HepG2 (cell line): Measurements from ENCODE around the gene TBC1D4. TPM values are rescaled to one million over a fixed set of nuclear protein-coding genes. Genes with fewer than 3 reads are reported as not detected.

ENCODE experiments used
- ARID2 ChIP-seq: sonication (generic); formaldehyde crosslinking; IDR thresholded peaks from 2 replicates; pipeline ENCODE4 v1.8.1; 2022; ENCODE audit warnings: mild to moderate bottlenecking, missing genetic modification reagents, borderline replicate concordance
- ARNTL ChIP-seq: sonication (generic); formaldehyde crosslinking; IDR thresholded peaks from 2 replicates; pipeline ENCODE4 v1.4.0; 2020; ENCODE audit warnings: mild to moderate bottlenecking, missing genetic modification reagents
- BCL6 ChIP-seq: IDR thresholded peaks from 2 replicates; pipeline ENCODE4 v1.6.1; 2016; ENCODE audit warnings: missing genetic modification reagents, missing compliant biosample characterization
- DBP ChIP-seq: sonication (generic); formaldehyde crosslinking; IDR thresholded peaks from 2 replicates; pipeline ENCODE4 v1.4.0; 2020; ENCODE audit warnings: missing genetic modification reagents; ENCODE audit errors: not compliant biosample characterization
- DMAP1 ChIP-seq: IDR thresholded peaks from 2 replicates; pipeline ENCODE4 v1.6.1; 2016
- DZIP1 ChIP-seq: sonication (generic); formaldehyde crosslinking; IDR thresholded peaks from 2 replicates; pipeline ENCODE4 v1.5.0; 2020; ENCODE audit warnings: mild to moderate bottlenecking, missing genetic modification reagents
- FOXJ3 ChIP-seq: sonication (generic); formaldehyde crosslinking; IDR thresholded peaks from 2 replicates; pipeline ENCODE4 v1.4.0; 2020; ENCODE audit warnings: missing genetic modification reagents, mild to moderate bottlenecking, borderline replicate concordance
- GLI4 ChIP-seq: sonication (generic); formaldehyde crosslinking; IDR thresholded peaks from 2 replicates; pipeline ENCODE4 v1.5.1; 2020; ENCODE audit warnings: missing genetic modification reagents, mild to moderate bottlenecking, moderate library complexity, borderline replicate concordance
- GMEB2 ChIP-seq: IDR thresholded peaks from 2 replicates; pipeline ENCODE4 v1.6.1; 2016; ENCODE audit warnings: missing biosample characterization, missing genetic modification reagents, low read depth
- HNF4A ChIP-seq: sonication (generic); formaldehyde crosslinking; IDR thresholded peaks from 2 replicates; pipeline ENCODE4 v1.4.0; 2020; ENCODE audit warnings: missing genetic modification reagents
- LCORL ChIP-seq, 2 experiments: fragments of 450-650 bp in 1 of 2; sonication (generic) in 1 of 2; formaldehyde crosslinking in 1 of 2; IDR thresholded peaks; 2 replicates each; pipeline versions ENCODE4 v1.5.0 to v1.6.1; 2017 to 2020; ENCODE audit warnings: antibody characterized with exemption in 1 of 2, missing genetic modification reagents in 1 of 2
- MED1 ChIP-seq: sonication (generic); formaldehyde crosslinking; IDR thresholded peaks from 2 replicates; pipeline ENCODE4 v1.4.0; 2020; ENCODE audit warnings: missing genetic modification reagents
- MXD1 ChIP-seq: sonication (generic); formaldehyde crosslinking; IDR thresholded peaks from 2 replicates; pipeline ENCODE4 v1.4.0; 2020; ENCODE audit warnings: mild to moderate bottlenecking, missing genetic modification reagents
- NFE2L1 ChIP-seq: sonication (generic); formaldehyde crosslinking; IDR thresholded peaks from 2 replicates; pipeline ENCODE4 v1.4.0; 2020; ENCODE audit warnings: missing genetic modification reagents, mild to moderate bottlenecking, borderline replicate concordance
- NFIC ChIP-seq: IDR thresholded peaks from 2 replicates; pipeline ENCODE4 v1.6.1; 2012; ENCODE audit warnings: mild to moderate bottlenecking, low read length, inconsistent platforms
- NR2F1 ChIP-seq, 2 experiments: fragments of 450-650 bp in 1 of 2; formaldehyde crosslinking in 1 of 2; IDR thresholded peaks; 2 replicates each; pipeline versions ENCODE4 v1.5.0 to v1.6.1; 2016 to 2020; ENCODE audit warnings: mild to moderate bottlenecking in 1 of 2, missing compliant biosample characterization in 1 of 2, missing genetic modification reagents in 1 of 2, moderate library complexity in 1 of 2
- PPARG ChIP-seq: conservative IDR thresholded peaks from 2 replicates; pipeline ENCODE4 v1.6.1; 2016; ENCODE audit warnings: missing biosample characterization, missing genetic modification reagents
- TGIF2 ChIP-seq: IDR thresholded peaks from 2 replicates; pipeline ENCODE4 v1.6.1; 2016; ENCODE audit warnings: control low read depth, missing compliant biosample characterization
- ZBTB37 ChIP-seq: sonication (generic); formaldehyde crosslinking; IDR thresholded peaks from 2 replicates; pipeline ENCODE4 v1.4.0; 2020; ENCODE audit warnings: mild to moderate bottlenecking, missing genetic modification reagents
- ZBTB7B ChIP-seq: sonication (generic); formaldehyde crosslinking; IDR thresholded peaks from 2 replicates; pipeline ENCODE4 v1.4.0; 2020; ENCODE audit warnings: missing genetic modification reagents
- ZMYM4 ChIP-seq: sonication (generic); formaldehyde crosslinking; IDR thresholded peaks from 2 replicates; pipeline ENCODE4 v1.8.1; 2023; ENCODE audit warnings: mild to moderate bottlenecking, missing genetic modification reagents
- ZNF317 ChIP-seq: sonication (generic); formaldehyde crosslinking; IDR thresholded peaks from 2 replicates; pipeline ENCODE4 v1.5.0; 2020; ENCODE audit warnings: mild to moderate bottlenecking, missing genetic modification reagents
- ZNF33B ChIP-seq: sonication (generic); formaldehyde crosslinking; IDR thresholded peaks from 2 replicates; pipeline ENCODE4 v1.5.1; 2020; ENCODE audit warnings: mild to moderate bottlenecking, missing genetic modification reagents
- ZNF746 ChIP-seq: sonication (generic); formaldehyde crosslinking; IDR thresholded peaks from 2 replicates; pipeline ENCODE4 v1.8.0; 2022; ENCODE audit warnings: mild to moderate bottlenecking, missing genetic modification reagents
- ZNF75D ChIP-seq: sonication (generic); formaldehyde crosslinking; IDR thresholded peaks from 2 replicates; pipeline ENCODE4 v1.8.1; 2023; ENCODE audit warnings: missing genetic modification reagents, mild to moderate bottlenecking, borderline replicate concordance
- polyA plus RNA-seq, 8 experiments: library from polyadenylated mRNA; depleted of rRNA in 3 of 8; stranded (reverse) in 7 of 8; unstranded in 1 of 8; fragments of >200 nt; fragmentation: Illumina TruSeq in 4 of 8; extraction: Trizol in 4 of 8; gene quantifications; 2 replicates each; pipeline versions ENCODE4 v1.2.1 to v1.2.3, GENCODE V29; 2011 to 2016; ENCODE audit warnings: low read depth in 4 of 8, missing spikeins in 1 of 8, mixed read lengths in 1 of 8; ENCODE audit not compliant: insufficient read depth in 1 of 8
- total RNA-seq, 5 experiments: library from RNA; depleted of rRNA; stranded (reverse); fragments of >200 nt; fragmentation: Illumina TruSeq; extraction: Trizol; gene quantifications; 2 replicates each; pipeline ENCODE4 v1.2.3, GENCODE V29; 2016; ENCODE audit warnings: low read depth in 1 of 5

TBC1D4 gene
- total and polyA plus RNA-seq, 2 of the 13 experiments (the other 11 are each of a cell fraction or from before 2014, with no cell fraction given): 35.9 to 64.4 TPM

GRCh38 chr13:75440100-75440499, 41.9 kb downstream of the TBC1D4 start (continued):
- TF ChIP-seq MXD1: no peak
- TF ChIP-seq ZMYM4 (CRISPR knock-in tag): peak; percentile 50; the same call in 1 of the 2 replicates
- 0 out of 2 replicates have a peak, but pooled peaks have one; percentile 18 for TF ChIP-seq PPARG (CRISPR knock-in tag)
- no peak for TF ChIP-seq ZNF746
- TF ChIP-seq NFE2L1 (CRISPR knock-in tag): no peak
- no peak for TF ChIP-seq DZIP1 (CRISPR knock-in tag)
- no peak for TF ChIP-seq GLI4
- no peak for TF ChIP-seq ZNF75D
- TF ChIP-seq HNF4A (CRISPR knock-in tag): peak; percentile 86
- TF ChIP-seq ZNF33B: no peak
- TF ChIP-seq DMAP1 (CRISPR knock-in tag): no peak
- peak; percentile 87 for TF ChIP-seq NFIC
- TF ChIP-seq ZBTB37 (CRISPR knock-in tag): no peak
- TF ChIP-seq GMEB2 (CRISPR knock-in tag): no peak
- peak in 1 of 2 experiments; percentile 34; a peak in 2 of 4 replicates for TF ChIP-seq NR2F1 (CRISPR knock-in tag; IDR thresholded peaks at IDR 0.05)
- peak; percentile 64; the same call in 1 of the 2 replicates for TF ChIP-seq ZBTB7B (CRISPR knock-in tag)
- TF ChIP-seq ARNTL: no peak
- peak; percentile 72 for TF ChIP-seq BCL6 (CRISPR knock-in tag)
- TF ChIP-seq MED1 (CRISPR knock-in tag): peak; percentile 62; the same call in 1 of the 2 replicates
- no peak for TF ChIP-seq DBP
- no peak for TF ChIP-seq ZNF317 (CRISPR knock-in tag)
- 0 out of 2 replicates have a peak, but pooled peaks have one; percentile 26 for TF ChIP-seq LCORL (IDR thresholded peaks at IDR 0.05)
- no peak; the same call in 1 of the 2 replicates for TF ChIP-seq LCORL (CRISPR knock-in tag; IDR thresholded peaks at IDR 0.05)
- TF ChIP-seq ARID2 (CRISPR knock-in tag): no peak
- peak; percentile 33; the same call in 1 of the 2 replicates for TF ChIP-seq FOXJ3
- no peak for TF ChIP-seq TGIF2 (CRISPR knock-in tag)
